ENCODE results near the gene CNNM3.

Gene CNNM3

DNA sequence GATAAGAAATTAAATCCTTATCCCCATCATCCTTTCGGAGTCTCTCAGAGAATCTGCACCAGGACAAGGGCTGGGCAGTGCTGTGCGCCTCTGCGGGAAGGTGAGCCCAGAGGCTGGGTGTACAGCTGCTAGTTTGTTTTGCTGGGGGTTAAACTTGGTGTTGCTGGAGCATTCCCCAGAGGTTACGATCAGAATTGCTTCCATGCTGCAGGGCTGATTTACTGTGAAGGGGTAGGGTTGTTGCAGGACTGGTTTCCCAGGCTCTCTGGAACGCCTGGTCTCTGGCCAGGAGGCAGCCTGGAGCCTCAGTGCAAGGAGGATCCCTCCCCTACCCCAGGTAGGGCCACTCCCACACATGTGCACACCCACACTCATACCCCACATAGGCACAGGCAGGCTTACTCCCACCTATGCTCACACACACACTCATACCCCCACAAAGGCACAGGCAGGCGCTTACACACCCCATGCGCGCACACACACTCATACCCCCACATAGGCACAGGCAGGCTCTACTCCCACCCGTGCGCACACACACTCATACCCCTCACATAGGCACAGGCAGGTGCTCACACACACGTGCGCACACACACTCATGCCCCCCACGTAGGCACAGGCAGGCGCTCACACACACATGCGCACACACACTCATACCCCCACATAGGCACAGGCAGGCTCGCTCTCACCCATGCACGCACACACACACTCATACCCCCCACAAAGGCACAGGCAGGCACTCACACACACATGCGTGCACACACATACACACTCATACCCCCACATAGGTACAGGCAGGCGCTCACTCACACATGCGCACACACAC, 44.1 kb upstream of the CNNM3 start:
- TF ChIP-seq, protein P1, sequence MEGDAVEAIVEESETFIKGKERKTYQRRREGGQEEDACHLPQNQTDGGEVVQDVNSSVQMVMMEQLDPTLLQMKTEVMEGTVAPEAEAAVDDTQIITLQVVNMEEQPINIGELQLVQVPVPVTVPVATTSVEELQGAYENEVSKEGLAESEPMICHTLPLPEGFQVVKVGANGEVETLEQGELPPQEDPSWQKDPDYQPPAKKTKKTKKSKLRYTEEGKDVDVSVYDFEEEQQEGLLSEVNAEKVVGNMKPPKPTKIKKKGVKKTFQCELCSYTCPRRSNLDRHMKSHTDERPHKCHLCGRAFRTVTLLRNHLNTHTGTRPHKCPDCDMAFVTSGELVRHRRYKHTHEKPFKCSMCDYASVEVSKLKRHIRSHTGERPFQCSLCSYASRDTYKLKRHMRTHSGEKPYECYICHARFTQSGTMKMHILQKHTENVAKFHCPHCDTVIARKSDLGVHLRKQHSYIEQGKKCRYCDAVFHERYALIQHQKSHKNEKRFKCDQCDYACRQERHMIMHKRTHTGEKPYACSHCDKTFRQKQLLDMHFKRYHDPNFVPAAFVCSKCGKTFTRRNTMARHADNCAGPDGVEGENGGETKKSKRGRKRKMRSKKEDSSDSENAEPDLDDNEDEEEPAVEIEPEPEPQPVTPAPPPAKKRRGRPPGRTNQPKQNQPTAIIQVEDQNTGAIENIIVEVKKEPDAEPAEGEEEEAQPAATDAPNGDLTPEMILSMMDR (IDR thresholded peaks at IDR 0.05; ENCODE audit: low read depth, low read length): no peak
- Histone ChIP-seq H3K4me1 (no peaks in the 10 kb centered on the region), H3K27me3 (no peaks in the 10 kb centered on the region), H3K36me3 (no peaks in the 10 kb centered on the region), H3K4me3 (ENCODE audit: low read depth, low read length) (no peak overlapping the region), H3K9me3 (no peaks in the 10 kb centered on the region)
- DNase-seq: peak; percentile 18

- Histone ChIP-seq H3K9me3 (no peaks in the 10 kb centered on the region), H3K36me3 (no peaks in the 10 kb centered on the region), H3K4me1 (no peaks in the 10 kb centered on the region), H3K27me3 (no peaks in the 10 kb centered on the region), H3K4me3 (ENCODE audit: low read depth, low read length) (no peak overlapping the region)
- no peak for DNase-seq
- TF ChIP-seq, protein P1 (IDR thresholded peaks at IDR 0.05; ENCODE audit: low read depth, low read length): no peak
Observed at GRCh38 chr2:96772903-96773671, 43.0 kb upstream of the CNNM3 start.

DNA sequence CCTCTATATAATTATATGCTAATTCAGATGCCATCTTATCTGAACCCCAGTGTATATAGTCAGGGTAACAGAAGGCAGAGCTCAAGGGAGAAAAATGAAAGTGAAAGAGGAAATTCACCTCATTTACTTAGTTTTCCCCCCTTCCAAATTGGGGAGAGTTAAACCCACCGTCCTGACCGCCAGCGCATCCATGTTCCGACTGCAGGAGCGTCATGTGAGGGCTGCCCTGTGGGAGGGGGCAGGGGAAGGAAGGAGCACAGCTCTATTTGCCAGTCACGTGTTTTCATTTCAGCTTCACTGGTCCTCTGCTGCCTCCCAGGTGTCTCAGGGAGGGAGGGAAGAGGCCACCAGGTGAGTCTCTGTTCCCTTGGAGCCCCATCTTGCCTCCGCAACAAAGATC, 42.1 kb upstream of the CNNM3 start:
- H3K27me3 ChIP-seq: no peaks in the 10 kb centered on the region
- H3K9me3 ChIP-seq: no peaks in the 10 kb centered on the region
- H3K4me1 ChIP-seq: no peaks in the 10 kb centered on the region
- no peak overlapping the region for H3K4me3 ChIP-seq (ENCODE audit: low read depth, low read length)
- TF ChIP-seq, protein P1 (IDR thresholded peaks at IDR 0.05; ENCODE audit: low read depth, low read length): no peak
- no peaks in the 10 kb centered on the region for H3K36me3 ChIP-seq
- DNase-seq: no peak

- H3K4me3 ChIP-seq (ENCODE audit: low read depth, low read length): no peak overlapping the region
- H3K36me3 ChIP-seq: no peaks in the 10 kb centered on the region
- DNase-seq: no peak
- H3K4me1 ChIP-seq: no peaks in the 10 kb centered on the region
- H3K9me3 ChIP-seq: no peaks in the 10 kb centered on the region
- TF ChIP-seq, protein P1 (IDR thresholded peaks at IDR 0.05; ENCODE audit: low read depth, low read length): no peak
- no peaks in the 10 kb centered on the region for H3K27me3 ChIP-seq
Observed at GRCh38 chr2:96775160-96775559, 40.9 kb upstream of the CNNM3 start.

- no peaks in the 10 kb centered on the region for H3K9me3 ChIP-seq
- TF ChIP-seq, protein P1 (IDR thresholded peaks at IDR 0.05; ENCODE audit: low read depth, low read length): no peak
- H3K4me1 ChIP-seq: no peaks in the 10 kb centered on the region
- H3K36me3 ChIP-seq: no peaks in the 10 kb centered on the region
- H3K4me3 ChIP-seq (ENCODE audit: low read depth, low read length): no peak overlapping the region
- no peaks in the 10 kb centered on the region for H3K27me3 ChIP-seq
- DNase-seq: no peak
Observed at GRCh38 chr2:96783388-96783787, 32.7 kb upstream of the CNNM3 start.

DNA sequence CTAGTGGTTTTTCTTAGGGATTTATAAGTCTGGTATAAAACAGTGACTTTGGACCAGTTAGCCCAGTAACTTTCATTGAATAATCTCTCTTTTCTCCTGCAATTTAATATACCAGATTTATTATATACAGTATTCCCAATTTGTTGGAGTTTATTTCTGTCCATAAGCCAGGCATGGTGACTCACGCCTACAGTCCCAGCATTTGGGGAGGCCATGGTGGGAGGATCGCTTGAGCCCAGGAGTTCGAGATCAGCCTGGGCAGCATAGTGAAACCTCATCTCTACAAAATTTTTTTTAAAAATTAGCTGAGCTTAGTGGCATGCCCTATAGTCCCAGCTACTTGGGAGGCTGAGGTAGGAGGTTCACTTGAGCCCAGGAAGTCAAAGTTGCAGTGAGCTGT, 28.7 kb upstream of the CNNM3 start:
- no peaks in the 10 kb centered on the region for H3K4me1 ChIP-seq
- TF ChIP-seq, protein P1 (IDR thresholded peaks at IDR 0.05; ENCODE audit: low read depth, low read length): no peak
- no peaks in the 10 kb centered on the region for H3K27me3 ChIP-seq
- no peak overlapping the region for H3K4me3 ChIP-seq (ENCODE audit: low read depth, low read length)
- no peak for DNase-seq
- no peaks in the 10 kb centered on the region for H3K36me3 ChIP-seq
- H3K9me3 ChIP-seq: no peaks in the 10 kb centered on the region
